Gastroesophageal sphincter (tissue), 3 donors: ENCODE data around the gene LRRTM4.

Source experiments
- EP300 ChIP-seq: sonication (generic); formaldehyde crosslinking; IDR thresholded peaks from one replicate; pipeline ENCODE4 v1.6.1; 2017; ENCODE audit warnings: antibody characterized with exemption, mild to moderate bottlenecking
- TF ChIP-seq, protein P1 (sequence below), 4 experiments: fragments of 200-600 bp in 2 of 4; fragments of 450-650 bp in 2 of 4; sonication (generic) in 1 of 4; IDR thresholded peaks; one replicate each; pipeline ENCODE4 v1.5.1; 2017 to 2019; ENCODE audit warnings: antibody characterized with exemption in 4 of 4, mild to moderate bottlenecking in 2 of 4, moderate library complexity in 2 of 4

DNA sequence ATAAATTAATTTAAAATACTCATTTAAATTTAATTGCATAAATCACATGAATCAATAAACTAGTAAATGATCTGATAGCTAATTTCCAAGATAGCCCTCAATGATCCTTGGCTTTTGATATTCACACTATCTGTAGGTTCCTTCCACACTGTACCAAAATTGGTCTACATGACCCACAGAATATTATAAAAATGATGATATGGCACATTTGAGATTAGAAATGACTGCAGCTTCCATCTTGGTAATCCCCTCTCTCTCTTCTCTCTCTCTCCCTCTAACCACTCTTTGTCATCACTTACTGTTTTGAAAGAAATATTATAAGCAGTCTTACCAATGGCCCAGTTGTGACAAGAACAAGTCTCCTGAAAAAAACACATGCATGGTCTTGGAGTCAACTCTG is 394.8 kb downstream of the LRRTM4 start:
- TF ChIP-seq, protein P1, sequence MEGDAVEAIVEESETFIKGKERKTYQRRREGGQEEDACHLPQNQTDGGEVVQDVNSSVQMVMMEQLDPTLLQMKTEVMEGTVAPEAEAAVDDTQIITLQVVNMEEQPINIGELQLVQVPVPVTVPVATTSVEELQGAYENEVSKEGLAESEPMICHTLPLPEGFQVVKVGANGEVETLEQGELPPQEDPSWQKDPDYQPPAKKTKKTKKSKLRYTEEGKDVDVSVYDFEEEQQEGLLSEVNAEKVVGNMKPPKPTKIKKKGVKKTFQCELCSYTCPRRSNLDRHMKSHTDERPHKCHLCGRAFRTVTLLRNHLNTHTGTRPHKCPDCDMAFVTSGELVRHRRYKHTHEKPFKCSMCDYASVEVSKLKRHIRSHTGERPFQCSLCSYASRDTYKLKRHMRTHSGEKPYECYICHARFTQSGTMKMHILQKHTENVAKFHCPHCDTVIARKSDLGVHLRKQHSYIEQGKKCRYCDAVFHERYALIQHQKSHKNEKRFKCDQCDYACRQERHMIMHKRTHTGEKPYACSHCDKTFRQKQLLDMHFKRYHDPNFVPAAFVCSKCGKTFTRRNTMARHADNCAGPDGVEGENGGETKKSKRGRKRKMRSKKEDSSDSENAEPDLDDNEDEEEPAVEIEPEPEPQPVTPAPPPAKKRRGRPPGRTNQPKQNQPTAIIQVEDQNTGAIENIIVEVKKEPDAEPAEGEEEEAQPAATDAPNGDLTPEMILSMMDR (IDR thresholded peaks at IDR 0.05): no peak
- no peak for TF ChIP-seq EP300
